Caco-2 (cell line): ENCODE data around the gene OXER1. TPM values are rescaled to one million over a fixed set of nuclear protein-coding genes. Genes with fewer than 3 reads are reported as not detected.

Source experiments
- BruUV-seq: library from RNA; stranded (reverse); fragments of 400-500 nt; replicated peaks from 2 replicates; lab custom pipeline; 2021; lab: Mats Ljungman, UMichigan
- CTCF ChIA-PET: fragments of 300-600 bp; sonication (Branson Sonifier 250); formaldehyde crosslinking; loops from one replicate; lab custom pipeline; 2022; ENCODE audit warnings: antibody characterized with exemption; lab: Charles Lee
- POLR2A ChIA-PET: fragments of 300-600 bp; sonication (Branson Sonifier 250); formaldehyde crosslinking; loops from one replicate; lab custom pipeline; 2022; ENCODE audit warnings: antibody characterized with exemption; lab: Charles Lee
- DNase-seq, 2 experiments: peaks; one replicate each; pipeline versions ENCODE4 v3.0.0 to v3.0.0-alpha.2; 2020 to 2022
- H3K27me3 ChIP-seq: replicated peaks from 2 replicates; pipeline ENCODE4 v1.6.0; 2011; ENCODE audit warnings: low read length; ENCODE audit not compliant: control insufficient read depth, insufficient read depth
- H3K36me3 ChIP-seq: 2 replicates; pipeline ENCODE4 v1.5.1; 2011; ENCODE audit warnings: low read length; ENCODE audit not compliant: control insufficient read depth, insufficient read depth
- H3K4me1 ChIP-seq: fragments of 250-450 bp; sonication (Bioruptor Pico); 2 replicates; pipeline ENCODE4 v1.5.1; 2020; ENCODE audit warnings: mild to moderate bottlenecking
- H3K4me3 ChIP-seq: 2 replicates; pipeline ENCODE4 v1.5.1; 2011; ENCODE audit warnings: low read depth, mild to moderate bottlenecking, control low read depth, low read length
- H3K9me3 ChIP-seq: fragments of 250-450 bp; sonication (Bioruptor Pico); 2 replicates; pipeline ENCODE4 v1.5.1; 2020; ENCODE audit warnings: mild to moderate bottlenecking, moderate library complexity
- H3K27ac Mint-ChIP-seq: one replicate; pipeline ENCODE4 v1.8.0; 2022; ENCODE audit warnings: mixed read lengths; ENCODE audit not compliant: unreplicated experiment
- H3K27me3 Mint-ChIP-seq: one replicate; pipeline ENCODE4 v1.8.0; 2022; ENCODE audit warnings: mixed read lengths; ENCODE audit not compliant: insufficient read depth, unreplicated experiment
- H3K36me3 Mint-ChIP-seq: one replicate; pipeline ENCODE4 v1.8.0; 2022; ENCODE audit warnings: mild to moderate bottlenecking, mixed read lengths; ENCODE audit not compliant: insufficient read depth, unreplicated experiment
- H3K4me1 Mint-ChIP-seq: one replicate; pipeline ENCODE4 v1.8.0; 2022; ENCODE audit warnings: low read depth, mixed read lengths; ENCODE audit not compliant: unreplicated experiment
- H3K4me3 Mint-ChIP-seq: one replicate; pipeline ENCODE4 v1.8.0; 2022; ENCODE audit warnings: mild to moderate bottlenecking, moderate library complexity, mixed read lengths; ENCODE audit not compliant: unreplicated experiment
- H3K9me3 Mint-ChIP-seq: one replicate; pipeline ENCODE4 v1.8.0; 2022; ENCODE audit warnings: mixed read lengths; ENCODE audit not compliant: unreplicated experiment
- CTCF ChIP-seq, 2 experiments: fragments of 200-600 bp in 1 of 2; IDR thresholded peaks; 1 replicate in 1 of 2; 2 replicates in 1 of 2; pipeline versions ENCODE4 v1.5.1 to v1.8.0; 2011 to 2022; ENCODE audit warnings: antibody characterized with exemption in 1 of 2, control low read depth in 1 of 2, inconsistent platforms in 1 of 2, low read depth in 1 of 2, low read length in 1 of 2, mild to moderate bottlenecking in 1 of 2, moderate library complexity in 1 of 2; ENCODE audit not compliant: insufficient read depth in 1 of 2, severe bottlenecking in 1 of 2, unreplicated experiment in 1 of 2
- intact Hi-C: fragments of 100-400 bp; cut with micrococcal nuclease; formaldehyde crosslinking; loops from one replicate; pipeline ENCODE4 v1.10.0; 2022; ENCODE audit not compliant: unreplicated experiment
- total RNA-seq: library from RNA; stranded (reverse); gene quantifications from 2 replicates; pipeline ENCODE4 v1.2.3, GENCODE V29; 2022

OXER1 gene
- total RNA-seq, 1 experiment from 2014 or later: 10.9 TPM

DNA sequence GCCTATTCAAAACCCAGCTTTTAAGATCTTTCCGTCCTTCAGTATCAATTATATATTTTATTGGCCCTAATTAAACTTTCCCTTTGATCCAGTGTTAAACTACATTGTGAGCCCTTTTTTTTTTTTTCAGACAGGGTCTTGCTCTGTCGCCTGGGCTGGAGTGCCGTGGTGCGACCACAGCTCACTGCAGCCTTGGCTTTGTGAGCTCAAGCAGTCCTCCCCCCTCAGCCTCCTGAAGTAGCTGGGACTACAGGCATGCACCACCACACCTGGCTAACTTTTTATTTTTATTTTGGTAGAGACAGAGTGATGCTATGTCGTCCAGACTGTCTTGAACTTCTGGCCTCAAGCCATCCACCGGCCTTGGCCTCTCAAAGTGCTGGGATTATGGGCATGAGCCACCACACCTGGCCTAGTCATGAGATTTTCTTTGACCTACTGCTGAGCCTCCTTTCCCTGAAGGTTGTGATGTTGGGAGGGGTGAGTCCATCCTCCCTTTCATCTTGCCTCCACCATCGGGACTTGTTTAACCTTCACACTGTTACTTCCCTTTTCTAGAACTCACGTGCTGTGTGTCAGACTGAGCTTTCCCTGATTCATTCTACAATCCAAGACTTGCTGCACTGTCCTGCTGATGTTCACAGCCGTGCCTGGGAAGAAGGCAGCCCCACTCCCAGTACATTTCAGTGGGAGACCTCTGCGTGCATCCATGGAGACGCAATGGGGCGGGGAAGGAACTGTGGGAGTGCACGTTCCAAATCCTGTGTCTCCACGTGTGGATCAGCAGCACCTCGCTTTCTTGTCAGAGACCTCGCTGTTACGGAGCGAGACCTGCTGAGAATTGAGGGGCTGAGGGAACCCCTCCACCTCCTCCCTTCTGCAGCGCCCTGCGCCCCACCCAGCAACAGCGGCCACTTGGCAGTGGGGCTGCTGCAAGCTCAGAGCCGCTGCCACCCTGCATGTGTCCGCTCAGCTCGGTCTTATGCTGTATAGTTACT is 10.8 kb downstream of the OXER1 start:
- Mint-ChIP-seq H3K27me3 (no peaks in the 10 kb centered on the region), H3K4me3 (no peak overlapping the region), H3K27ac (no peak overlapping the region), H3K9me3 (no peaks in the 10 kb centered on the region), H3K36me3 (no peaks in the 10 kb centered on the region), H3K4me1 (peaks cover 12% of the 10 kb centered on the region)
- no peak overlapping the region for H3K4me3 ChIP-seq
- H3K9me3 ChIP-seq: no peaks in the 10 kb centered on the region
- DNase-seq: no peak
- intact Hi-C loops: no loop called here
- H3K36me3 ChIP-seq: no peaks in the 10 kb centered on the region
- ChIA-PET POLR2A (no interaction called here), CTCF (interaction anchor here (0.5 kb wide), 1 partner anchor 302 kb away, joined by 3 read pairs; no protein-coding TSS in a partner anchor)
- TF ChIP-seq CTCF (IDR thresholded peaks at IDR 0.05; ENCODE audit: insufficient read depth in 1 of 2, low read depth in 1 of 2, low read length in 1 of 2, severe bottlenecking in 1 of 2, unreplicated experiment in 1 of 2): no peak
- BruUV-seq: no TSS peak
- H3K4me1 ChIP-seq: peaks cover 9% of the 10 kb centered on the region
- no peaks in the 10 kb centered on the region for H3K27me3 ChIP-seq

- DNase-seq: no peak
- TF ChIP-seq CTCF (IDR thresholded peaks at IDR 0.05; ENCODE audit: insufficient read depth in 1 of 2, low read depth in 1 of 2, low read length in 1 of 2, severe bottlenecking in 1 of 2, unreplicated experiment in 1 of 2): no peak
- POLR2A ChIA-PET: no interaction called here
- Mint-ChIP-seq H3K4me3 (no peak overlapping the region), H3K27me3 (no peaks in the 10 kb centered on the region), H3K9me3 (no peaks in the 10 kb centered on the region), H3K27ac (no peak overlapping the region), H3K4me1 (peaks cover 12% of the 10 kb centered on the region), H3K36me3 (no peaks in the 10 kb centered on the region)
- Histone ChIP-seq H3K4me3 (no peak overlapping the region), H3K9me3 (no peaks in the 10 kb centered on the region), H3K4me1 (peaks cover 9% of the 10 kb centered on the region), H3K27me3 (no peaks in the 10 kb centered on the region), H3K36me3 (no peaks in the 10 kb centered on the region)
- intact Hi-C loops: no loop called here
- BruUV-seq: no TSS peak
- CTCF ChIA-PET: no interaction called here
Observed at GRCh38 chr2:42752314-42752713, 11.6 kb downstream of the OXER1 start.

- ChIA-PET POLR2A (no interaction called here), CTCF (no interaction called here)
- no peak for TF ChIP-seq CTCF (IDR thresholded peaks at IDR 0.05; ENCODE audit: insufficient read depth in 1 of 2, low read depth in 1 of 2, low read length in 1 of 2, severe bottlenecking in 1 of 2, unreplicated experiment in 1 of 2)
- no peak overlapping the region for H3K4me3 Mint-ChIP-seq
- BruUV-seq: no TSS peak
- intact Hi-C loops: no loop called here
- H3K4me1 Mint-ChIP-seq: peaks cover 10% of the 10 kb centered on the region
- H3K4me3 ChIP-seq: no peak overlapping the region
- H3K27me3 ChIP-seq: no peaks in the 10 kb centered on the region
- no peaks in the 10 kb centered on the region for H3K36me3 ChIP-seq
- no peaks in the 10 kb centered on the region for H3K36me3 Mint-ChIP-seq
- no peaks in the 10 kb centered on the region for H3K9me3 Mint-ChIP-seq
- no peak for DNase-seq
- H3K9me3 ChIP-seq: no peaks in the 10 kb centered on the region
- no peak overlapping the region for H3K27ac Mint-ChIP-seq
- H3K4me1 ChIP-seq: peaks cover 5% of the 10 kb centered on the region
- no peaks in the 10 kb centered on the region for H3K27me3 Mint-ChIP-seq
Observed at GRCh38 chr2:42748840-42749239, 15.1 kb downstream of the OXER1 start.
